ENCODE data around the gene LRRC56.
"Not testable (repeated sequence)": the region's sequence is repeated elsewhere in the genome, so short reads cannot be mapped to it uniquely, and the experiment has no call there.

Gene LRRC56

GRCh38 chr11:501001-501682, 36.2 kb upstream of the LRRC56 start:
- no peak for DNase-seq (ENCODE audit: low spot score)

GRCh38 chr11:501683-502287, 35.5 kb upstream of the LRRC56 start:
- no peak for DNase-seq (ENCODE audit: low spot score)

- DNase-seq (ENCODE audit: low spot score): no peak
These were observed 34.8 kb upstream of the LRRC56 start for GRCh38 chr11:502288-503178.

- DNase-seq (ENCODE audit: low spot score): no peak
These were observed 33.9 kb upstream of the LRRC56 start for GRCh38 chr11:503179-503981.

- DNase-seq (ENCODE audit: low spot score): no peak
These were observed 33.0 kb upstream of the LRRC56 start for GRCh38 chr11:504053-504993.

- DNase-seq (ENCODE audit: low spot score): no peak
These were observed 32.4 kb upstream of the LRRC56 start for GRCh38 chr11:504994-505344.

- peak; percentile 95 for DNase-seq (ENCODE audit: low spot score)
These were observed 30.9 kb upstream of the LRRC56 start for GRCh38 chr11:506238-506994.

GRCh38 chr11:506995-507726, 30.2 kb upstream of the LRRC56 start, which contains the start of gene RNH1:
RNH1 (minus strand) TSS chr11:507242; CDS start chr11:502162, 5,080 bp downstream.
- peak; percentile 90 for DNase-seq (ENCODE audit: low spot score)

- no peak for DNase-seq (ENCODE audit: low spot score)
These were observed 29.4 kb upstream of the LRRC56 start for GRCh38 chr11:507727-508515.

- DNase-seq (ENCODE audit: low spot score): no peak
These were observed 28.4 kb upstream of the LRRC56 start for GRCh38 chr11:508956-509355.

- no peak for DNase-seq (ENCODE audit: low spot score)
These were observed 24.3 kb upstream of the LRRC56 start for GRCh38 chr11:512761-513595.

- DNase-seq (ENCODE audit: low spot score): no peak
These were observed 22.7 kb upstream of the LRRC56 start for GRCh38 chr11:514606-515005.

GRCh38 chr11:515131-515530, 22.2 kb upstream of the LRRC56 start:
- no peak for DNase-seq (ENCODE audit: low spot score)

GRCh38 chr11:516400-516799, 20.9 kb upstream of the LRRC56 start:
- DNase-seq (ENCODE audit: low spot score): no peak

- not testable (repeated sequence) for DNase-seq (ENCODE audit: low spot score)
These were observed 20.2 kb upstream of the LRRC56 start for GRCh38 chr11:516918-517685.

- DNase-seq (ENCODE audit: low spot score): no peak
These were observed 18.7 kb upstream of the LRRC56 start for GRCh38 chr11:518463-519202.
